HEK293 (cell line): ENCODE data around the gene GDE1.

ENCODE experiments used
- CTCF ChIA-PET: fragments of 350-600 bp; formaldehyde crosslinking; extraction: SDS; loops from one replicate; lab custom pipeline; 2021; ENCODE audit warnings: antibody characterized with exemption; lab: Yijun Ruan, JAX
- POLR2A ChIA-PET: fragments of 300-600 bp; formaldehyde crosslinking; extraction: SDS; loops from one replicate; lab custom pipeline; 2020; ENCODE audit warnings: antibody characterized with exemption, inconsistent platforms; lab: Yijun Ruan, JAX
- H3K27ac ChIP-seq: fragments of 200-500 bp; sonication (Bioruptor generic); 2 replicates; pipeline ENCODE4 v1.5.1; 2014; ENCODE audit warnings: low read depth, low read length, control low read depth, inconsistent platforms; ENCODE audit errors: extremely low read depth
- H3K36me3 ChIP-seq, 2 experiments: fragments of 200-500 bp in 1 of 2; sonication (Bioruptor generic) in 1 of 2; 1 replicate in 1 of 2; 2 replicates in 1 of 2; pipeline ENCODE4 v1.5.1; 2014 to 2017; ENCODE audit warnings: inconsistent platforms in 2 of 2, low read length in 2 of 2; ENCODE audit not compliant: control insufficient read depth in 2 of 2, insufficient read depth in 1 of 2
- H3K4me1 ChIP-seq: fragments of 200-500 bp; sonication (Bioruptor generic); 2 replicates; pipeline ENCODE4 v1.5.1; 2014; ENCODE audit warnings: mild to moderate bottlenecking, low read length, inconsistent platforms; ENCODE audit not compliant: control insufficient read depth, insufficient read depth
- H3K4me3 ChIP-seq: 2 replicates; pipeline ENCODE4 v1.5.1; 2011; ENCODE audit warnings: low read depth, mild to moderate bottlenecking, control low read depth, low read length, moderate library complexity
- H3K9me3 ChIP-seq: fragments of 200-500 bp; sonication (Bioruptor generic); 2 replicates; pipeline ENCODE4 v1.5.1; 2014; ENCODE audit warnings: low read depth, low read length, inconsistent platforms; ENCODE audit not compliant: control insufficient read depth, insufficient read depth
- BCL11B ChIP-seq: fragments of 450-650 bp; formaldehyde crosslinking; IDR thresholded peaks from 2 replicates; pipeline ENCODE4 v1.5.1; 2016; ENCODE audit warnings: low read depth, missing biosample characterization, missing genetic modification characterization
- GLIS2 ChIP-seq: fragments of 450-650 bp; formaldehyde crosslinking; IDR thresholded peaks from 2 replicates; pipeline ENCODE4 v1.5.1; 2016; ENCODE audit warnings: missing biosample characterization, missing genetic modification characterization
- HOXD13 ChIP-seq: sonication (generic); formaldehyde crosslinking; IDR thresholded peaks from 2 replicates; pipeline ENCODE4 v1.8.0; 2022; ENCODE audit warnings: missing genetic modification reagents, borderline replicate concordance
- KLF16 ChIP-seq: fragments of 450-650 bp; formaldehyde crosslinking; IDR thresholded peaks from 2 replicates; pipeline ENCODE4 v1.5.1; 2017; ENCODE audit warnings: missing biosample characterization, missing genetic modification characterization
- PRDM2 ChIP-seq: fragments of 450-650 bp; formaldehyde crosslinking; IDR thresholded peaks from 2 replicates; pipeline ENCODE4 v1.5.1; 2016; ENCODE audit warnings: missing biosample characterization, missing genetic modification characterization, borderline replicate concordance
- ZBTB44 ChIP-seq: fragments of 450-650 bp; IDR thresholded peaks from 2 replicates; pipeline ENCODE4 v1.5.1; 2018; ENCODE audit warnings: missing biosample characterization, mild to moderate bottlenecking, missing genetic modification characterization
- ZNF133 ChIP-seq: fragments of 450-650 bp; formaldehyde crosslinking; IDR thresholded peaks from 2 replicates; pipeline ENCODE4 v1.5.1; 2016; ENCODE audit warnings: missing biosample characterization, missing genetic modification characterization
- ZNF16 ChIP-seq: fragments of 450-650 bp; formaldehyde crosslinking; IDR thresholded peaks from 2 replicates; pipeline ENCODE4 v1.5.1; 2016; ENCODE audit warnings: low read depth, missing biosample characterization, missing genetic modification characterization
- ZNF239 ChIP-seq: fragments of 450-650 bp; formaldehyde crosslinking; IDR thresholded peaks from 2 replicates; pipeline ENCODE4 v1.5.1; 2016; ENCODE audit warnings: missing biosample characterization, missing genetic modification characterization
- ZNF311 ChIP-seq: fragments of 450-650 bp; formaldehyde crosslinking; IDR thresholded peaks from 2 replicates; pipeline ENCODE4 v1.5.1; 2017; ENCODE audit warnings: missing biosample characterization, missing genetic modification characterization, borderline replicate concordance
- ZNF362 ChIP-seq: fragments of 450-650 bp; formaldehyde crosslinking; IDR thresholded peaks from 2 replicates; pipeline ENCODE4 v1.5.1; 2016; ENCODE audit warnings: missing biosample characterization, missing genetic modification characterization
- ZNF416 ChIP-seq: fragments of 450-650 bp; formaldehyde crosslinking; IDR thresholded peaks from 2 replicates; pipeline ENCODE4 v1.5.1; 2016; ENCODE audit warnings: missing biosample characterization, missing genetic modification characterization
- ZNF423 ChIP-seq: fragments of 450-650 bp; formaldehyde crosslinking; IDR thresholded peaks from 2 replicates; pipeline ENCODE4 v1.5.1; 2016; ENCODE audit warnings: missing biosample characterization, missing genetic modification characterization
- ZNF510 ChIP-seq: fragments of 450-650 bp; formaldehyde crosslinking; IDR thresholded peaks from 2 replicates; pipeline ENCODE4 v1.5.1; 2018; ENCODE audit warnings: mild to moderate bottlenecking, missing genetic modification characterization, missing biosample characterization; ENCODE audit not compliant: insufficient replicate concordance
- ZNF555 ChIP-seq: fragments of 450-650 bp; formaldehyde crosslinking; conservative IDR thresholded peaks from 2 replicates; pipeline ENCODE4 v1.5.1; 2017; ENCODE audit warnings: missing biosample characterization, mild to moderate bottlenecking, missing genetic modification characterization, inconsistent platforms
- ZNF658 ChIP-seq: fragments of 450-650 bp; formaldehyde crosslinking; IDR thresholded peaks from 2 replicates; pipeline ENCODE4; 2016; ENCODE audit warnings: missing biosample characterization, missing genetic modification characterization
- ZNF660 ChIP-seq: fragments of 450-650 bp; IDR thresholded peaks from 2 replicates; pipeline ENCODE4 v1.5.1; 2018; ENCODE audit warnings: missing biosample characterization, mild to moderate bottlenecking, missing genetic modification characterization
- ZNF837 ChIP-seq: fragments of 450-650 bp; formaldehyde crosslinking; IDR thresholded peaks from 2 replicates; pipeline ENCODE4 v1.5.1; 2016; ENCODE audit warnings: missing biosample characterization, missing genetic modification characterization

The GDE1 gene

GRCh38 chr16:19540241-19540970, 18.5 kb upstream of the GDE1 start (continued):
- TF ChIP-seq ZNF362 (tag by site-specific recombination), result no peak

GRCh38 chr16:19532601-19533000, 10.7 kb upstream of the GDE1 start:
- TF ChIP-seq ZNF239 (no peak), ZNF133 (tag by site-specific recombination) (no peak), ZBTB44 (tag by site-specific recombination) (no peak)
- ChIA-PET POLR2A (no interaction called here), CTCF (interaction anchor here (0.6 kb wide), 1 partner anchor 27 kb away, joined by 3 read pairs; no protein-coding TSS in a partner anchor)
- Histone ChIP-seq H3K36me3 (peaks cover 30 to 83% of the 10 kb centered on the region in 2 experiments), H3K27ac (no peak overlapping the region), H3K4me3 (no peak overlapping the region), H3K9me3 (no peaks in the 10 kb centered on the region), H3K4me1 (no peaks in the 10 kb centered on the region)

- Histone ChIP-seq H3K27ac (no peak overlapping the region), H3K36me3 (peaks cover 23 to 52% of the 10 kb centered on the region in 2 experiments), H3K4me1 (peaks cover 8% of the 10 kb centered on the region; the same call in 1 of the 2 replicates), H3K4me3 (no peak overlapping the region), H3K9me3 (no peaks in the 10 kb centered on the region)
- ChIA-PET POLR2A (no interaction called here), CTCF (no interaction called here)
- no peak for TF ChIP-seq ZNF555 (tag by site-specific recombination)
- TF ChIP-seq PRDM2 (tag by site-specific recombination), result no peak
- no peak for TF ChIP-seq BCL11B (tag by site-specific recombination)
- TF ChIP-seq ZNF423 (tag by site-specific recombination), result no peak
- TF ChIP-seq GLIS2 (tag by site-specific recombination), result no peak
- no peak for TF ChIP-seq KLF16 (tag by site-specific recombination)
- no peak for TF ChIP-seq ZNF837
- TF ChIP-seq ZNF658 (tag by site-specific recombination), result no peak
- TF ChIP-seq HOXD13 (CRISPR knock-in tag), result no peak
- no peak for TF ChIP-seq ZNF16 (tag by site-specific recombination)
- TF ChIP-seq ZNF311 (tag by site-specific recombination), result no peak
- no peak for TF ChIP-seq ZNF660 (tag by site-specific recombination)
- no peak for TF ChIP-seq ZNF510 (tag by site-specific recombination)
- no peak for TF ChIP-seq ZNF416
Measured at GRCh38 chr16:19528666-19529065, 6.8 kb upstream of the GDE1 start.
